ENCODE measurements around the gene PCBP1. TPM values are rescaled to one million over a fixed set of nuclear protein-coding genes. Genes with fewer than 3 reads are reported as not detected.

Gene PCBP1
- total RNA-seq, 1 donor, result 55.7 TPM

- no peak overlapping the region for H3K4me3 ChIP-seq (ENCODE audit: insufficient read depth, low read length)
- no peaks in the 10 kb centered on the region for H3K79me2 ChIP-seq (ENCODE audit: insufficient read depth, low read length)
- no peaks in the 10 kb centered on the region for H3K36me3 ChIP-seq (ENCODE audit: insufficient read depth, low read length)
- no peaks in the 10 kb centered on the region for H4K20me1 ChIP-seq (ENCODE audit: insufficient read depth, low read length)
- DNase-seq (ENCODE audit: insufficient read length, low spot score, missing footprints), result no peak
- H3K4me2 ChIP-seq (ENCODE audit: insufficient read depth, low read length), result no peak overlapping the region
- TF ChIP-seq CTCF (IDR thresholded peaks at IDR 0.05; ENCODE audit: extremely low read depth, low read depth, low read length), result no peak
- peaks cover 20% of the 10 kb centered on the region for H3K4me1 ChIP-seq (ENCODE audit: insufficient read depth, low read length)
- no peaks in the 10 kb centered on the region for H3K9me3 ChIP-seq (ENCODE audit: low read depth, low read length)
- H2AFZ ChIP-seq (ENCODE audit: low read length), result peak overlapping the region; percentile 39
- H3K27me3 ChIP-seq (ENCODE audit: insufficient read depth, low read length), result no peaks in the 10 kb centered on the region
- H3K27ac ChIP-seq (ENCODE audit: low read depth, low read length), result no peak overlapping the region
These were observed 29.8 kb downstream of the PCBP1 start for GRCh38 chr2:70116936-70117552.

GRCh38 chr2:70118798-70119454 lies 31.6 kb downstream of the PCBP1 start:
- H3K4me2 ChIP-seq (ENCODE audit: insufficient read depth, low read length), result no peak overlapping the region

GRCh38 chr2:70121627-70122372 lies 34.5 kb downstream of the PCBP1 start:
- Histone ChIP-seq H2AFZ (ENCODE audit: low read length) (peak overlapping the region; percentile 32), H3K4me1 (ENCODE audit: insufficient read depth, low read length) (peaks cover 14% of the 10 kb centered on the region), H3K9me3 (ENCODE audit: low read depth, low read length) (no peaks in the 10 kb centered on the region), H3K4me3 (ENCODE audit: insufficient read depth, low read length) (no peak overlapping the region), H3K79me2 (ENCODE audit: insufficient read depth, low read length) (no peaks in the 10 kb centered on the region), H3K36me3 (ENCODE audit: insufficient read depth, low read length) (no peaks in the 10 kb centered on the region), H3K27ac (ENCODE audit: low read depth, low read length) (no peak overlapping the region), H4K20me1 (ENCODE audit: insufficient read depth, low read length) (no peaks in the 10 kb centered on the region), H3K27me3 (ENCODE audit: insufficient read depth, low read length) (no peaks in the 10 kb centered on the region), H3K4me2 (ENCODE audit: insufficient read depth, low read length) (no peak overlapping the region)
- DNase-seq (ENCODE audit: insufficient read length, low spot score, missing footprints), result no peak
- no peak for TF ChIP-seq CTCF (IDR thresholded peaks at IDR 0.05; ENCODE audit: extremely low read depth, low read depth, low read length)

More at GRCh38 chr2:70118798-70119454, 31.6 kb downstream of the PCBP1 start:
- Histone ChIP-seq H3K27ac (ENCODE audit: low read depth, low read length) (no peak overlapping the region), H3K36me3 (ENCODE audit: insufficient read depth, low read length) (no peaks in the 10 kb centered on the region), H3K9me3 (ENCODE audit: low read depth, low read length) (no peaks in the 10 kb centered on the region), H4K20me1 (ENCODE audit: insufficient read depth, low read length) (no peaks in the 10 kb centered on the region), H3K4me1 (ENCODE audit: insufficient read depth, low read length) (peaks cover 15% of the 10 kb centered on the region), H3K79me2 (ENCODE audit: insufficient read depth, low read length) (no peaks in the 10 kb centered on the region), H2AFZ (ENCODE audit: low read length) (no peak overlapping the region), H3K4me3 (ENCODE audit: insufficient read depth, low read length) (no peak overlapping the region), H3K27me3 (ENCODE audit: insufficient read depth, low read length) (no peaks in the 10 kb centered on the region)
- no peak for DNase-seq (ENCODE audit: insufficient read length, low spot score, missing footprints)
- no peak for TF ChIP-seq CTCF (IDR thresholded peaks at IDR 0.05; ENCODE audit: extremely low read depth, low read depth, low read length)

GRCh38 chr2:70122470-70122869 lies 35.2 kb downstream of the PCBP1 start:
- H3K36me3 ChIP-seq (ENCODE audit: insufficient read depth, low read length), result no peaks in the 10 kb centered on the region
- no peak overlapping the region for H2AFZ ChIP-seq (ENCODE audit: low read length)
- H3K4me1 ChIP-seq (ENCODE audit: insufficient read depth, low read length), result peaks cover 16% of the 10 kb centered on the region
- H4K20me1 ChIP-seq (ENCODE audit: insufficient read depth, low read length), result no peaks in the 10 kb centered on the region
- no peak overlapping the region for H3K4me3 ChIP-seq (ENCODE audit: insufficient read depth, low read length)
- TF ChIP-seq CTCF (IDR thresholded peaks at IDR 0.05; ENCODE audit: extremely low read depth, low read depth, low read length), result no peak
- H3K9me3 ChIP-seq (ENCODE audit: low read depth, low read length), result no peaks in the 10 kb centered on the region
- DNase-seq (ENCODE audit: insufficient read length, low spot score, missing footprints), result no peak
- no peak overlapping the region for H3K27ac ChIP-seq (ENCODE audit: low read depth, low read length)
- H3K27me3 ChIP-seq (ENCODE audit: insufficient read depth, low read length), result no peaks in the 10 kb centered on the region
- no peaks in the 10 kb centered on the region for H3K79me2 ChIP-seq (ENCODE audit: insufficient read depth, low read length)
- H3K4me2 ChIP-seq (ENCODE audit: insufficient read depth, low read length), result no peak overlapping the region
